ENCODE results near the gene TMEM88.

TMEM88 gene

DNA sequence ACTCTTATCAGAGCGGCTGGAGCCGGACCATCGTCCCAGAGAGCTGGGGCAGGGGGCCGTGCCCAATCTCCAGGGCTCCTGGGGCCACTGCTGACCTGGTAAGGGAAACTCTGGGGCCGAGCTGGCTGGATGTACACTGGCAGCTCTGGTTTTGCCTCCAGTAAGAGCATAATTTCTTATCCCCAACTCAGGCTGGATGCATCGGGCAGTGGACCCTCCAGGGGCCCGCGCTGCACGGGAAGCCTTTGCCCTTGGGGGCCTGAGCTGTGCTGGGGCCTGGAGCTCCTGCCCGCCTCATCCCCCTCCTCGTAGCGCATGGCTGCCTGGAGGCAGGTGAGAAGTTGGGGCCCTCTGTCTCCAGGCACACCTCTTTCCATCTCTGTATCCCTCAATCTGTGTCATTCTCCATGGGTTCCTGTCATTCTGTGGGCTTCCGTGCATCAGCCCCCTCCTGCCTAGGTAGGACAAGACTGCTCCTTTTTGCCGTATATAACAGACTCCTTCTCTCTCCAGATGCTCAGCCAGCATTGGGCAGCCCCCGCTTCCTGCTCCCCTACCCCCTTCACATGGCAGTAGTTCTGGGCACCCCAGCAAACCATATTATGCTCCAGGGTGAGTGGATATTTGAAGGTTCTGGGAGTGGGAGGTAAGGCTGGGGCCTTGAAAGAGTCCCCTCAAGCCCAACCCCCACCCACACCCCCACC lies 9.4 kb upstream of the TMEM88 start:
- H3K9me3 Mint-ChIP-seq, result no peaks in the 10 kb centered on the region
- peaks cover 38% of the 10 kb centered on the region for H3K4me1 Mint-ChIP-seq (ENCODE audit: low read depth)
- peaks cover 20% of the 10 kb centered on the region for H3K36me3 Mint-ChIP-seq (ENCODE audit: low read depth)
- peak overlapping the region; percentile 94 for H3K4me3 Mint-ChIP-seq
- no peaks in the 10 kb centered on the region for H3K27me3 Mint-ChIP-seq (ENCODE audit: low read depth)
- peak overlapping the region; percentile 96 for H3K27ac Mint-ChIP-seq

- Mint-ChIP-seq H3K9me3 (no peaks in the 10 kb centered on the region), H3K36me3 (ENCODE audit: low read depth) (peaks cover 15% of the 10 kb centered on the region), H3K4me3 (peak overlapping the region; percentile 25), H3K4me1 (ENCODE audit: low read depth) (peaks cover 37% of the 10 kb centered on the region), H3K27ac (peak overlapping the region; percentile 67), H3K27me3 (ENCODE audit: low read depth) (no peaks in the 10 kb centered on the region)
These were observed 8.7 kb upstream of the TMEM88 start for GRCh38 chr17:7846063-7846735.

DNA sequence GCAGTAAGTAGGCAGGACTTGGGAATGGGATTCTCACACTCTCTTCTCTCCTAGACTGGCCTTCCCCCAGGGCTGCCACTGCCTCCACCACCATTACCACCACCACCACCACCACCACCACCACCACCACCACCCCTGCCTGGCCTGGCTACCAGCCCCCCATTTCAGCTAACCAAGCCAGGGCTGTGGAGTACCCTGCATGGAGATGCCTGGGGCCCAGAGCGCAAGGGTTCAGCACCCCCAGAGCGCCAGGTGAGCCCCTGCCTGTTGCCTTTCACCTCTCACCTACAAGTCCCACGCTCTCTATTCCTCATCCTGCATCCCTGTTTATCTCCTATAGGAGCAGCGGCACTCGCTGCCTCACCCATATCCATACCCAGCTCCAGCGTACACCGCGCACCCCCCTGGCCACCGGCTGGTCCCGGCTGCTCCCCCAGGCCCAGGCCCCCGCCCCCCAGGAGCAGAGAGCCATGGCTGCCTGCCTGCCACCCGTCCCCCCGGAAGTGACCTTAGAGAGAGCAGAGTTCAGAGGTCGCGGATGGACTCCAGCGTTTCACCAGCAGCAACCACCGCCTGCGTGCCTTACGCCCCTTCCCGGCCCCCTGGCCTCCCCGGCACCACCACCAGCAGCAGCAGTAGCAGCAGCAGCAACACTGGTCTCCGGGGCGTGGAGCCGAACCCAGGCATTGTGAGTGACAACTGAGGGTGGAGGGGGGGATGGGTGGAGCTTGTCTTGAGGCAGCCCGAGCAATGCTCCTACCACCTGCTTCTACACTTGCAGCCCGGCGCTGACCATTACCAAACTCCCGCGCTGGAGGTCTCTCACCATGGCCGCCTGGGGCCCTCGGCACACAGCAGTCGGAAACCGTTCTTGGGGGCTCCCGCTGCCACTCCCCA lies 7.9 kb upstream of the TMEM88 start:
- peaks cover 41% of the 10 kb centered on the region for H3K4me1 Mint-ChIP-seq (ENCODE audit: low read depth)
- peaks cover 17% of the 10 kb centered on the region for H3K36me3 Mint-ChIP-seq (ENCODE audit: low read depth)
- H3K9me3 Mint-ChIP-seq, result no peaks in the 10 kb centered on the region
- H3K4me3 Mint-ChIP-seq, result no peak overlapping the region
- no peak overlapping the region for H3K27ac Mint-ChIP-seq
- H3K27me3 Mint-ChIP-seq (ENCODE audit: low read depth), result no peaks in the 10 kb centered on the region

DNA sequence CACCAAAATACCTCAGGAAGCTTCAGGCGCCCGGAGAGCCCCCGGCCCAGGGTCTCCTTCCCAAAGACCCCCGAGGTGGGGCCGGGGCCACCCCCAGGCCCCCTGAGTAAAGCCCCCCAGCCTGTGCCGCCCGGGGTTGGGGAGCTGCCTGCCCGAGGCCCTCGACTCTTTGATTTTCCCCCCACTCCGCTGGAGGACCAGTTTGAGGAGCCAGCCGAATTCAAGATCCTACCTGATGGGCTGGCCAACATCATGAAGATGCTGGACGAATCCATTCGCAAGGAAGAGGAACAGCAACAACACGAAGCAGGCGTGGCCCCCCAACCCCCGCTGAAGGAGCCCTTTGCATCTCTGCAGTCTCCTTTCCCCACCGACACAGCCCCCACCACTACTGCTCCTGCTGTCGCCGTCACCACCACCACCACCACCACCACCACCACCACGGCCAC lies 6.7 kb upstream of the TMEM88 start:
- peaks cover 36% of the 10 kb centered on the region for H3K4me1 Mint-ChIP-seq (ENCODE audit: low read depth)
- H3K27ac Mint-ChIP-seq, result no peak overlapping the region
- no peaks in the 10 kb centered on the region for H3K9me3 Mint-ChIP-seq
- H3K27me3 Mint-ChIP-seq (ENCODE audit: low read depth), result no peaks in the 10 kb centered on the region
- no peak overlapping the region for H3K4me3 Mint-ChIP-seq
- H3K36me3 Mint-ChIP-seq (ENCODE audit: low read depth), result peaks cover 18% of the 10 kb centered on the region

DNA sequence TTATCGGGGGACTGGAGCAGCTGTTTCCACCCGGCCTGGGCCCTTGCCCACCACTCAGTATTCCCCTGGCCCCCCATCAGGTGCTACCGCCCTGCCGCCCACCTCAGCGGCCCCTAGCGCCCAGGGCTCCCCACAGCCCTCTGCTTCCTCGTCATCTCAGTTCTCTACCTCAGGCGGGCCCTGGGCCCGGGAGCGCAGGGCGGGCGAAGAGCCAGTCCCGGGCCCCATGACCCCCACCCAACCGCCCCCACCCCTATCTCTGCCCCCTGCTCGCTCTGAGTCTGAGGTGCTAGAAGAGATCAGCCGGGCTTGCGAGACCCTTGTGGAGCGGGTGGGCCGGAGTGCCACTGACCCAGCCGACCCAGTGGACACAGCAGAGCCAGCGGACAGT lies 6.1 kb upstream of the TMEM88 start:
- H3K36me3 Mint-ChIP-seq (ENCODE audit: low read depth), result peaks cover 18% of the 10 kb centered on the region
- H3K4me3 Mint-ChIP-seq, result no peak overlapping the region
- H3K27me3 Mint-ChIP-seq (ENCODE audit: low read depth), result no peaks in the 10 kb centered on the region
- H3K27ac Mint-ChIP-seq, result no peak overlapping the region
- H3K9me3 Mint-ChIP-seq, result no peaks in the 10 kb centered on the region
- H3K4me1 Mint-ChIP-seq (ENCODE audit: low read depth), result peaks cover 33% of the 10 kb centered on the region

GRCh38 chr17:7849130-7849750 lies 5.6 kb upstream of the TMEM88 start:
- H3K4me3 Mint-ChIP-seq, result no peak overlapping the region
- H3K27ac Mint-ChIP-seq, result no peak overlapping the region
- no peaks in the 10 kb centered on the region for H3K27me3 Mint-ChIP-seq (ENCODE audit: low read depth)
- H3K4me1 Mint-ChIP-seq (ENCODE audit: low read depth), result peaks cover 31% of the 10 kb centered on the region
- peaks cover 18% of the 10 kb centered on the region for H3K36me3 Mint-ChIP-seq (ENCODE audit: low read depth)
- H3K9me3 Mint-ChIP-seq, result no peaks in the 10 kb centered on the region

GRCh38 chr17:7849751-7850504 lies 4.9 kb upstream of the TMEM88 start:
- Mint-ChIP-seq H3K4me3 (no peak overlapping the region), H3K9me3 (no peaks in the 10 kb centered on the region), H3K4me1 (ENCODE audit: low read depth) (peaks cover 27% of the 10 kb centered on the region), H3K27ac (no peak overlapping the region), H3K27me3 (ENCODE audit: low read depth) (no peaks in the 10 kb centered on the region), H3K36me3 (ENCODE audit: low read depth) (peaks cover 18% of the 10 kb centered on the region)

DNA sequence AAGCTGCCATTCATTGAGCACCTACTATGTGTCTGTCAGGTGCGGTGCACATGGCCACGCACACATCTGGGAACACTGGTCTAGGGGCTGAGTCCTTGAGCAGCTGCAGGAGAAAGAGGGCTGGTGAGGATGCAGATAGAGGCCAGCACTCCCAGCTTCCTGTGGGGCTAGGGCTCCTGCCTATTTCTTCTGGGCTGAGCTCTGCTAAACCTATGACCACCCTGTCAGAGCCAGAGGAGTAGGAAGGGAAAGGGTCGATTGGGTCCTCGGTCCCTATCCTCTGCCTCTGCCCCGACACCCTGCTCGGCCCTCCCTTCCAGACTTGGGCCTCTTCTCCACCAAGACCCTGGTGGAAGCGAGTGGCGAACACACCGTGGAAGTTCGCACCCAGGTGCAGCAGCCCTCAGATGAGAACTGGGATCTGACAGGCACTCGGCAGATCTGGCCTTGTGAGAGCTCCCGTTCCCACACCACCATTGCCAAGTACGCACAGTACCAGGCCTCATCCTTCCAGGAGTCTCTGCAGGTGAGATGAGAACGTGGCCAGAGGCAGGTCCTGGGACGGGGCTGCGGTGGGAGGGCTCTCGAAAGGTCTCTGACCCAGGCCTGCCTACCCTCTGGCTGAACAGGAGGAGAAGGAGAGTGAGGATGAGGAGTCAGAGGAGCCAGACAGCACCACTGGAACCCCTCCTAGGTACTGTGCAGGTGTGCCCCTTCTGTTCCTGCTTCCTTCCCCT lies 4.0 kb upstream of the TMEM88 start:
- no peaks in the 10 kb centered on the region for H3K27me3 Mint-ChIP-seq (ENCODE audit: low read depth)
- H3K27ac Mint-ChIP-seq, result no peak overlapping the region
- peaks cover 21% of the 10 kb centered on the region for H3K36me3 Mint-ChIP-seq (ENCODE audit: low read depth)
- peak overlapping the region; percentile 60 for H3K4me3 Mint-ChIP-seq
- H3K9me3 Mint-ChIP-seq, result no peaks in the 10 kb centered on the region
- H3K4me1 Mint-ChIP-seq (ENCODE audit: low read depth), result peaks cover 28% of the 10 kb centered on the region

DNA sequence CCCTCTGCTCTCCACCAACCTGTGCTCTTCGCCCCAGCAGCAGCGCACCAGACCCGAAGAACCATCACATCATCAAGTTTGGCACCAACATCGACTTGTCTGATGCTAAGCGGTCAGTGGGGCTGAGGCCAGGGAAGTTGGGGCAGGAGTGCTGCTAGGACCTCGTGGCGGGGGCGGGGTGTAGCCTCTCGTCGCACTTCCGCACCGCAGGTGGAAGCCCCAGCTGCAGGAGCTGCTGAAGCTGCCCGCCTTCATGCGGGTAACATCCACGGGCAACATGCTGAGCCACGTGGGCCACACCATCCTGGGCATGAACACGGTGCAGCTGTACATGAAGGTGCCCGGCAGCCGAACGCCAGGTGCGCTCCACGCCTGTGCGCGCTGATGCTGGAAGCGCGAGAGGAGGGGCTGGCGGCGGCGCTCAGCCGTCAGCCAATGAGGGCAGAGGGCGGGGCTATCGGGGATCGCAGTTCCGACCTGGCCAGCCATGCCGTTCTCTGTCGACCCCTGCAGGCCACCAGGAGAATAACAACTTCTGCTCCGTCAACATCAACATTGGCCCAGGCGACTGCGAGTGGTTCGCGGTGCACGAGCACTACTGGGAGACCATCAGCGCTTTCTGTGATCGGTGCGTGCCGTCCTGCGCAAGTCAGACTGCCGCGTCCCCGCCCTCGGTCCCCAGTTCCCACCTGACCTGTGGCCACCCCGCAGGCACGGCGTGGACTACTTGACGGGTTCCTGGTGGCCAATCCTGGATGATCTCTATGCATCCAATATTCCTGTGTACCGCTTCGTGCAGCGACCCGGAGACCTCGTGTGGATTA lies 3.2 kb upstream of the TMEM88 start:
- no peaks in the 10 kb centered on the region for H3K9me3 Mint-ChIP-seq
- H3K4me3 Mint-ChIP-seq, result peak overlapping the region; percentile 60
- H3K4me1 Mint-ChIP-seq (ENCODE audit: low read depth), result peaks cover 31% of the 10 kb centered on the region
- no peaks in the 10 kb centered on the region for H3K27me3 Mint-ChIP-seq (ENCODE audit: low read depth)
- peaks cover 17% of the 10 kb centered on the region for H3K36me3 Mint-ChIP-seq (ENCODE audit: low read depth)
- no peak overlapping the region for H3K27ac Mint-ChIP-seq

DNA sequence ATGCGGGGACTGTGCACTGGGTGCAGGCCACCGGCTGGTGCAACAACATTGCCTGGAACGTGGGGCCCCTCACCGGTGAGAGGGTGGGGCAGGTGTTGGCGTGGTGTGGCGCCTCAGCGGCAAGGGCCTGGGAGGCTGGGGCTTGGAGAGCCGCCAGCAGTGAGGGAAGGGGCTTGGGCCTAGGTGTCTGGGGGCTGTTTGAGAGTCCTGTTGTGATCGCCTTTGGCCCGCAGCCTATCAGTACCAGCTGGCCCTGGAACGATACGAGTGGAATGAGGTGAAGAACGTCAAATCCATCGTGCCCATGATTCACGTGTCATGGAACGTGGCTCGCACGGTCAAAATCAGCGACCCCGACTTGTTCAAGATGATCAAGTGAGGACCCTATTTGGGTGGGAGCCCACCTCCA lies 2.6 kb upstream of the TMEM88 start:
- Mint-ChIP-seq H3K9me3 (no peaks in the 10 kb centered on the region), H3K4me1 (ENCODE audit: low read depth) (peaks cover 31% of the 10 kb centered on the region), H3K4me3 (no peak overlapping the region), H3K27ac (no peak overlapping the region), H3K36me3 (ENCODE audit: low read depth) (peaks cover 15% of the 10 kb centered on the region), H3K27me3 (ENCODE audit: low read depth) (no peaks in the 10 kb centered on the region)

DNA sequence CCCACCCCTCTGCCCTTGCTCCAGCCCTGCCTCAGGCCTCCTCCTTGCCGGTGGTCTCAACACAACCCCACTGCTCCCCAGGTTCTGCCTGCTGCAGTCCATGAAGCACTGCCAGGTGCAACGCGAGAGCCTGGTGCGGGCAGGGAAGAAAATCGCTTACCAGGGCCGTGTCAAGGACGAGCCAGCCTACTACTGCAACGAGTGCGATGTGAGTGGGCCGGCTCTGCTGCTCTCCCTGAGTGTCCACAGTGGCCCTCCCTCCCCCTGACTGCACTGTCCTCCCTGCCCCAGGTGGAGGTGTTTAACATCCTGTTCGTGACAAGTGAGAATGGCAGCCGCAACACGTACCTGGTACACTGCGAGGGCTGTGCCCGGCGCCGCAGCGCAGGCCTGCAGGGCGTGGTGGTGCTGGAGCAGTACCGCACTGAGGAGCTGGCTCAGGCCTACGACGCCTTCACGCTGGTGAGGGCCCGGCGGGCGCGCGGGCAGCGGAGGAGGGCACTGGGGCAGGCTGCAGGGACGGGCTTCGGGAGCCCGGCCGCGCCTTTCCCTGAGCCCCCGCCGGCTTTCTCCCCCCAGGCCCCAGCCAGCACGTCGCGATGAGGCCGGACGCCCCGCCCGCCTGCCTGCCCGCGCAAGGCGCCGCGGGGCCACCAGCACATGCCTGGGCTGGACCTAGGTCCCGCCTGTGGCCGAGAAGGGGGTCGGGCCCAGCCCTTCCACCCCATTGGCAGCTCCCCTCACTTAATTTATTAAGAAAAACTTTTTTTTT lies 1.8 kb upstream of the TMEM88 start:
- H3K4me3 Mint-ChIP-seq, result no peak overlapping the region
- H3K4me1 Mint-ChIP-seq (ENCODE audit: low read depth), result peaks cover 31% of the 10 kb centered on the region
- H3K27ac Mint-ChIP-seq, result no peak overlapping the region
- no peaks in the 10 kb centered on the region for H3K27me3 Mint-ChIP-seq (ENCODE audit: low read depth)
- peaks cover 15% of the 10 kb centered on the region for H3K36me3 Mint-ChIP-seq (ENCODE audit: low read depth)
- no peaks in the 10 kb centered on the region for H3K9me3 Mint-ChIP-seq

GRCh38 chr17:7853691-7854038 lies 1.2 kb upstream of the TMEM88 start:
- H3K36me3 Mint-ChIP-seq (ENCODE audit: low read depth), result peaks cover 11% of the 10 kb centered on the region
- no peak overlapping the region for H3K4me3 Mint-ChIP-seq
- peaks cover 33% of the 10 kb centered on the region for H3K4me1 Mint-ChIP-seq (ENCODE audit: low read depth)
- no peaks in the 10 kb centered on the region for H3K9me3 Mint-ChIP-seq
- no peaks in the 10 kb centered on the region for H3K27me3 Mint-ChIP-seq (ENCODE audit: low read depth)
- no peak overlapping the region for H3K27ac Mint-ChIP-seq

Measured in T-helper 1 cell treated with Interleukin-12 subunit alpha and Interleukin-12 subunit beta and Interleukin-4 antibody, amounts not matched to agents 30 μg/mL and 1 μg/mL, for 36 hours (primary cell).